Measurements from ENCODE around the gene STK31.

The STK31 gene

GRCh38 chr7:23685731-23686130 lies 24.3 kb upstream of the STK31 start:
- no peak for TF ChIP-seq REST (IDR thresholded peaks at IDR 0.05; ENCODE audit: low read depth)
- no peak for TF ChIP-seq NFIC (IDR thresholded peaks at IDR 0.05)
- no peak for TF ChIP-seq YY1 (IDR thresholded peaks at IDR 0.05; ENCODE audit: low read depth)
- no peak for TF ChIP-seq FOXM1 (IDR thresholded peaks at IDR 0.05; ENCODE audit: borderline replicate concordance, low read depth)
- TF ChIP-seq MAX (IDR thresholded peaks at IDR 0.05), result no peak
- no peak for TF ChIP-seq EGR1 (IDR thresholded peaks at IDR 0.05)
- TF ChIP-seq ZBTB7A (IDR thresholded peaks at IDR 0.05; ENCODE audit: low read depth), result no peak
- no peak for TF ChIP-seq TEAD4 (IDR thresholded peaks at IDR 0.05)
- no peak for TF ChIP-seq EP300 (IDR thresholded peaks at IDR 0.05; ENCODE audit: borderline replicate concordance)
- TF ChIP-seq, protein P1, sequence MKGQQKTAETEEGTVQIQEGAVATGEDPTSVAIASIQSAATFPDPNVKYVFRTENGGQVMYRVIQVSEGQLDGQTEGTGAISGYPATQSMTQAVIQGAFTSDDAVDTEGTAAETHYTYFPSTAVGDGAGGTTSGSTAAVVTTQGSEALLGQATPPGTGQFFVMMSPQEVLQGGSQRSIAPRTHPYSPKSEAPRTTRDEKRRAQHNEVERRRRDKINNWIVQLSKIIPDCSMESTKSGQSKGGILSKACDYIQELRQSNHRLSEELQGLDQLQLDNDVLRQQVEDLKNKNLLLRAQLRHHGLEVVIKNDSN (IDR thresholded peaks at IDR 0.05), result no peak
- no peak for TF ChIP-seq TCF12 (IDR thresholded peaks at IDR 0.05; ENCODE audit: low read depth)
- no peak for TF ChIP-seq CREB1 (IDR thresholded peaks at IDR 0.05; ENCODE audit: low read depth)
- TF ChIP-seq TAF1 (IDR thresholded peaks at IDR 0.05; ENCODE audit: low read depth), result no peak
- TF ChIP-seq CEBPB (IDR thresholded peaks at IDR 0.05), result no peak
- TF ChIP-seq RAD21 (IDR thresholded peaks at IDR 0.05; ENCODE audit: low read depth), result no peak

DNA sequence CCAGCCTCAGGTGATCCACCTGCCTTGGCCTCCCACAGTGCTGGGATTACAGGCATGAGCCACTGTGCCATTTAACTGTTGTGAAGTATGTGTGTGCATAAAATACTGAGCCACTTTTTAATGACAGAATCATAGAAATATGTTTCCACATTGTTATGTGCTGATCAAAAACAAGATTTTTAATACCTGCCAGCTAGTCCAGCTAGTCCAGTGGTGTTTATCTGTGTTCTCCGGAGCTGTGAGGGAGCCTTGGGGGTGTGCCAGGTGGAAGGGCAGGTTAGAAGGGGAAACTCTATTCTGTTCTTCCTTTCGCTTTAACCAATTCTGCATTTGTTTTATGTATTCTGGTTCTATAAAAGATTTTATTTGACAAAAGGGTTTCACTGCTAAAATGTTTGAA lies 23.0 kb upstream of the STK31 start:
- TF ChIP-seq, protein P1 (IDR thresholded peaks at IDR 0.05), result no peak
- no peak for TF ChIP-seq YY1 (IDR thresholded peaks at IDR 0.05; ENCODE audit: low read depth)
- TF ChIP-seq FOXM1 (IDR thresholded peaks at IDR 0.05; ENCODE audit: borderline replicate concordance, low read depth), result no peak
- no peak for TF ChIP-seq TAF1 (IDR thresholded peaks at IDR 0.05; ENCODE audit: low read depth)
- TF ChIP-seq TEAD4 (IDR thresholded peaks at IDR 0.05), result peak; percentile 18; the same call in 1 of the 2 replicates

DNA sequence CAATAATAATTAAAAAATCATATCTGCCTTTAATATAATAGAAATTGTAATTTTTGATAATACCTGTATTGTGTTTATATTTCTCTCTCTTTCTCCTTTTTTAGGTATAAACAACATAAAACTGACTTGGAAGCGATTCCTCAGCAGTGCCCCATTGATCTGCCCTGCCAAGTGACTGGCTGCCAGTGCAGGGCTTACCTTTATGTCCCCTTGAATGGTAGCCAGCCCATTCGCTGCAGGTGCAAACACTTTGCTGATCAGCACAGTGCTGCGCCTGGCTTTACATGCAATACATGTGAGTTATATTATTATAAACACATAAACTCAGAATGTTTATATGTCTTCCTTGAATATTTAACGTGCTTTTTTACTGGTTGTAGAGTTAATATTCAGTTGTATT lies 20.9 kb upstream of the STK31 start:
- TF ChIP-seq RAD21 (IDR thresholded peaks at IDR 0.05; ENCODE audit: low read depth) (no peak), CREB1 (IDR thresholded peaks at IDR 0.05; ENCODE audit: low read depth) (no peak), YY1 (IDR thresholded peaks at IDR 0.05; ENCODE audit: low read depth) (no peak), CEBPB (IDR thresholded peaks at IDR 0.05) (no peak), REST (IDR thresholded peaks at IDR 0.05; ENCODE audit: low read depth) (no peak), EGR1 (IDR thresholded peaks at IDR 0.05) (no peak), TEAD4 (IDR thresholded peaks at IDR 0.05) (no peak), TAF1 (IDR thresholded peaks at IDR 0.05; ENCODE audit: low read depth) (no peak), EP300 (IDR thresholded peaks at IDR 0.05; ENCODE audit: borderline replicate concordance) (no peak), NFIC (IDR thresholded peaks at IDR 0.05) (no peak), FOXM1 (IDR thresholded peaks at IDR 0.05; ENCODE audit: borderline replicate concordance, low read depth) (no peak), TCF12 (IDR thresholded peaks at IDR 0.05; ENCODE audit: low read depth) (no peak), ZBTB7A (IDR thresholded peaks at IDR 0.05; ENCODE audit: low read depth) (no peak)
- TF ChIP-seq, protein P1 (IDR thresholded peaks at IDR 0.05), result no peak

- TF ChIP-seq TEAD4 (IDR thresholded peaks at IDR 0.05), result peak; percentile 74
- TF ChIP-seq CEBPB (IDR thresholded peaks at IDR 0.05), result no peak
- no peak for TF ChIP-seq TAF1 (IDR thresholded peaks at IDR 0.05; ENCODE audit: low read depth)
- TF ChIP-seq EGR1 (IDR thresholded peaks at IDR 0.05), result no peak
- TF ChIP-seq NFIC (IDR thresholded peaks at IDR 0.05), result peak; percentile 46
- no peak for TF ChIP-seq CREB1 (IDR thresholded peaks at IDR 0.05; ENCODE audit: low read depth)
- TF ChIP-seq YY1 (IDR thresholded peaks at IDR 0.05; ENCODE audit: low read depth), result peak; percentile 58; the same call in 1 of the 2 replicates
- TF ChIP-seq MAX (IDR thresholded peaks at IDR 0.05), result 0 out of 2 replicates have a peak, but pooled peaks have one; percentile 29
- no peak for TF ChIP-seq ZBTB7A (IDR thresholded peaks at IDR 0.05; ENCODE audit: low read depth)
- TF ChIP-seq EP300 (IDR thresholded peaks at IDR 0.05; ENCODE audit: borderline replicate concordance), result peak; percentile 77; the same call in 1 of the 2 replicates
- no peak for TF ChIP-seq REST (IDR thresholded peaks at IDR 0.05; ENCODE audit: low read depth)
- TF ChIP-seq, protein P1 (IDR thresholded peaks at IDR 0.05), result no peak
- peak; percentile 11; the same call in 1 of the 2 replicates for TF ChIP-seq RAD21 (IDR thresholded peaks at IDR 0.05; ENCODE audit: low read depth)
- 0 out of 2 replicates have a peak, but pooled peaks have one; percentile 36 for TF ChIP-seq FOXM1 (IDR thresholded peaks at IDR 0.05; ENCODE audit: borderline replicate concordance, low read depth)
- peak; percentile 64 for TF ChIP-seq TCF12 (IDR thresholded peaks at IDR 0.05; ENCODE audit: low read depth)
These were observed 18.7 kb upstream of the STK31 start for GRCh38 chr7:23691320-23691719.

Data from Ishikawa (cell line).